ENCODE measurements around the gene BLCAP.
"Not testable (repeated sequence)": the region's sequence is repeated elsewhere in the genome, so short reads cannot be mapped to it uniquely, and the experiment has no call there.

BLCAP gene

DNA sequence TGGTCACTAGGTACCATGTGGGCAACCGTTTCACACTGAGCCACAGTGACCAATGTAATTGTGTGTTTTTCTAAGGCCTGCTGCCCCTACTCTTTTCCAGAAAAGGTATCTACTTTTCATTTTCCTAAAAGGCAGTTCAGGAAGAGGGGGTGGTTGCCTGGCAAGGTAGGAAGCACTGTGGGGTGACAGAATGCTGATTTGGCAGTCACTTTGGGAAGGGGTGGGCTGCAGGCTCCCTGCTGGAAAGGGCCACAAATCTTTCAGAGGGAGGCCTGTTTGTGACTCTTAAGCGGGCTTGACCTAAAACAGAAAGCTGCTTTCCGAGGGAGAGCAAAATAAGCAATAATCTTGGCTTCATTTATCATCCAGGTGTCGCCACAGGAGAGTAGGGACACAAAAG is 11.8 kb downstream of the BLCAP start:
- no peak for DNase-seq (ENCODE audit: low spot score)

GRCh38 chr20:37513779-37514359 is 13.8 kb downstream of the BLCAP start:
- DNase-seq (ENCODE audit: low spot score) = no peak

GRCh38 chr20:37511610-37512275 is 15.9 kb downstream of the BLCAP start:
- DNase-seq (ENCODE audit: low spot score) = no peak

DNA sequence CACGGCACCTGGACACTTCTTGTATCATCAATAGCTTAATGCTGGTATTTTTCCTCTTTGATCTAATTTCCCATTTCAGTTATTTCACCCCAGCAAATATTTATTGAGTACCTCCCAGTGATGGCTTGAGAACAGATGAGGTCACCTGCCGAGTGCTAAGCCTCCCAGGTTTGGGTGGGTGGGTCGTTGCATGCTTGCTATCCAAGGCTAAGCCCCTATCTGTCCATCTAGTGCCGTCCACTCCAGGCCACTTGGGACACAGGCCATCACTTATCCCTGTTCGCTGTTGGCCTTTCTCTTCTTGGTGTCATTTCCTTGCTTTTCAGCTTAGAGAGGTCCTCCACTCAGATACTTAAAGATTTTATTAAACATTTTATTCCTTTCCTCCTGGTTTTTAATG is 17.4 kb downstream of the BLCAP start:
- DNase-seq (ENCODE audit: low spot score) = no peak

- no peak for DNase-seq (ENCODE audit: low spot score)
Measured at GRCh38 chr20:37506152-37506725, 21.4 kb downstream of the BLCAP start.

GRCh38 chr20:37505263-37506151 is 22.2 kb downstream of the BLCAP start:
- DNase-seq (ENCODE audit: low spot score) = no peak

GRCh38 chr20:37504404-37505096 is 23.1 kb downstream of the BLCAP start:
- no peak for DNase-seq (ENCODE audit: low spot score)

GRCh38 chr20:37503256-37503927 is 24.3 kb downstream of the BLCAP start:
- DNase-seq (ENCODE audit: low spot score) = no peak

GRCh38 chr20:37502654-37503053 is 25.0 kb downstream of the BLCAP start:
- DNase-seq (ENCODE audit: low spot score) = no peak

DNA sequence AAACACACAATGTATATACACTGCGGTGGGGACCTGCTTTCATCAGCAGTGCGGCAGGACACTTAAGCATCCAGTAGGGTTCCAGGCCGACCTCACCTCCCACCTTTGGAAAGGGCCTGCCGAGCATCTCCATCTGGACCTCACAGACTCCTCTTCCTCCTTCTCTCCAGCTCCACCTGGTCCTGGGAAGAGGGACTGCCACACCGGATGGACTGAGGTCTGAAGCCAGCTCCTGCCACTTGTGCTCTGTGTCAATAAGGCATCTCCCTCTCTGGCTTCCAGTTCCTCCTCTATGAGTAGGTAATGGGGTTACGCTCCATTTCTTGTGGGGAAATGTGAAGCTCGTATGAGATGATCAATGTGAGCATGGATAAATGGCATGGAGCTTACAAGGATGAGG is 25.7 kb downstream of the BLCAP start:
- no peak for DNase-seq (ENCODE audit: low spot score)

DNA sequence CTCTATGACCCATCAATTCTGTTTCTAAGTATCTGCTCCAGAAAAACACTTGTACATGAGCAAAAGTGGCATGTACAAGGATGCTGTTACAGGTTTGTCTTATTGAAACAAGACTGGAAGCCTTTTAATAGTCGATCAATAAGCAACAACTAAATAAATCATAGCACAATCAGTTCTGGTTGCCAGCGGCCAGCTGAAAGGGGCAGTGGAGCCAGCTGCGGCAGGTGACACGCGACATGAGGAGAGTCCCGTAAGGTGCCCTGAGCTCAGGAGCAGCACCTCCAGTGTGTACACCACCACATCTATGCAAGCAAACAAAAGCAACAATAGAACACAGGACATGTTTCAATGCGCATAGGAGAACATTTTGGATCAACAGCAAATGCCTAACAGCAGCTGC is 27.4 kb downstream of the BLCAP start:
- no peak for DNase-seq (ENCODE audit: low spot score)

DNA sequence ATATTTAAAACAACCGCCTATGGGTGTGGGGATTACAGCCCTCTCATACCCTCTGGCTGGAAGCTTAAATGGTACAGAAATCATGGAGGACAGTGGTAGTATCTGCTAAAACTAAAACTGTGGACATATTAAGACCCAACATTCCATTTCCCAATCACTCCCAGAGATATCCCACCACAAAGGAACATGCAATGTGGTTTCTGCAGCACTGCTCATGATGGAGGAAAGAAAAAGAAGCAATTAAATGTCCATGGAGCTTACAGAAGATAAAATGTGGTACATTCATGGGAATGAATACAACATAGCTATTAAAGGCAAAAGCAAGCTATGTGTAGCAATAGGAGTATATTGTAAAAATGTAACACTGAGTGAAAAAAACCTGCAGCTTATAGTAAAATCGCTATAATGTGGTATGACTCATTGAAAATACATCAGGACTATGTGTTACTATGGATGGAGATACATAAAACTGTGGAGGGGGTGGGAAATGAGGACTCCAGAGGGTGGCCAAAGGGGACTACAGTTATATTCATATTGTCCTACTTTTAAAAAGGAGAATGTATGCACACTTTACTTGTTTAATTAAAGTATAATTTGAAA is 29.5 kb downstream of the BLCAP start:
- no peak for DNase-seq (ENCODE audit: low spot score)

GRCh38 chr20:37494796-37495195 is 32.9 kb downstream of the BLCAP start:
- no peak for DNase-seq (ENCODE audit: low spot score)

DNA sequence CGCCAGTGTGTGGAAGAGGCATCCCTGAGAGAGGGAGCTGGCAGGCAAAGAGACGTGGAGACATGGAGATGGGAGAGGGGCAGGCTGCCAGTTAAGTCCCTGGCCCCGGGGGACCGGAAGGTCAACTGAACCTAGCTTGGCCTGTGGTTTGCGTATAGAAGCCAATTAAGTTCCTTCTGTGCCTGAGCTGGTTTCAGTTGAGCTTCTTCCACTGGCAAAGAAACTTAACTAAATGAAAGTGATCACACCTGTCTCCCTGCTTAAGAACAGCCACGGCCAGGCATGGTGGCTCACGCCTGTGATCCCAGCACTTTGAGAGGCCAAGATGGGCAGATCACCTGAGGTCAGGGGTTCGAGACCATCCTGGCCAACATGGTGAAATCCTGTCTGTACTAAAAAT is 33.4 kb downstream of the BLCAP start:
- no peak for DNase-seq (ENCODE audit: low spot score)

DNA sequence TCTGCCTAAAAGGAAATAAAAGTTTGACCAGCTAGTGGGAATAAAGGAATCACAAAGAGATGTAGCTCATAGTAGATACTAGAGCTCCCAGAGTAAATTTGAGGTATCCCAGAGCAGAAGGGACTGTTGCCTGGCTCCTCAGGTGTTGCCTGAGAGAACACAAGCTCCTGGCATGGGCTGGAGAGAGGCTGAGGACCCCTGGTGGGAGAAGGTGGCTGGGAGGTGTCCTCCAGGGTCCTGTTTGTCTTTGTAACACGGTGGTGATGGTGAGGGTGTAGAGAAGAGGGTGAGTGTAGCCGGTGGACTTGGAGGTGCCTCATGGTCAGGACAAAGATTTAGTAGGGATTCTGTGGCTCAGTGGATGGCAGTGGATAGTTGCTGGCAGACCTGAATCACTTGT is 34.7 kb downstream of the BLCAP start:
- no peak for DNase-seq (ENCODE audit: low spot score)

DNA sequence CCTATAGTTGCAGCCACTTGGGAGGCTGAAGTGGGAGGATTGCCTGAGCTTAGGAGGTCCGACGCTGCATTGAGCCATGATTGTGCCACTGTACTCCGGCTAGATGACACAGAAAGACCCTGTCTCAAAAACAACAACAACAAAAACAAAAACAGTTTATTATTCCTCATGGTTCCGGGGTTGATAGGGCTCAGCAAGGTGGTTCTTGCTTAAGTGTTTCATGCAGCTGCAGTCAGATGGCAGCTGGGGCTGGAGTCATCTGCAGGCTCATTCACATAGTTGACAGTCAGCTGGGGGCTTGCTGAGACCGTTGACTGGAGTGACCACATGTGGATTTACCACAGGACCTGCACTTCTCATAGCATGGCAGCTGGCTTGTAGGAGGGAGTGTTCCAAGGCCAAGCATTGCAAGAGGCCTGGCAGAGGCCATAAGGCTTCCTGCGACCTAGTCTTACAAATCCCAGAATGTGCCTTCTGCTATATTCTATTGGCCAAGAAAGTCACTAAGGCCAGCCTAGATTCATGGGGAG is 35.5 kb downstream of the BLCAP start:
- no peak for DNase-seq (ENCODE audit: low spot score)

DNA sequence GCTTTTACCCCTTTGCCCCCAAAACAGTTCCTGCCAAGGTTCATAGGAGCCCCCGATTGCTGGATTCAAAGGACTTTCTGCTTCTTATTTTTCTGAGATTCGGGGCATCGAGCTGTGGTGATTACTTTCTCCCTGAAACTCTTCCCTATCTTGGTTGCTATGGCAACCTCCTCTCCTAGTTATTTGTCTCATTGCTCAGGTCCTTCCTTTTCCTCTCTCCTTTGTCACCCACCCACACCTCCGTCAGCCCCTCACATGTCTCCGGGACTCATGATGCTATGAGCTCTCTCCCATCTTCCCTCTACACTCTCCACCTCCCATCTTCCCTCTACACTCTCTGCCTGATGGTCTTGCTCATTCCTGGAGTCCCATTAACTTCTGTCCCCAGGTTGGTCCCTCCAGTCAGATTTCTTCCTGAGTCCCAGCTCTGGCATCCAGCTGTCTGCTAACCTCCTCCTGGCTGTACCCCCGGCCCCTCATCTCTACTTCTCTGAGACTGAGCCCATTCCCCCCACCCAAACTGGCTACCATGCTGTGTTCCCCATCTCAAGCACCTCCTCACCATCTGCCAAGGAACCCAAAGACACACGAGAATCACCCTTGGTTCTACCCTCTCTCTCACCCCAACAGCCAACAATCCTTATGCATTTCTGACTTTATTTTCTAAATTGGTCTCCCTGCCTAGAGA is 36.9 kb downstream of the BLCAP start:
- no peak for DNase-seq (ENCODE audit: low spot score)

GRCh38 chr20:37486209-37486608 is 41.5 kb downstream of the BLCAP start:
- not testable (repeated sequence) for DNase-seq (ENCODE audit: low spot score)

GRCh38 chr20:37484331-37484730 is 43.3 kb downstream of the BLCAP start:
- no peak for DNase-seq (ENCODE audit: low spot score)

DNA sequence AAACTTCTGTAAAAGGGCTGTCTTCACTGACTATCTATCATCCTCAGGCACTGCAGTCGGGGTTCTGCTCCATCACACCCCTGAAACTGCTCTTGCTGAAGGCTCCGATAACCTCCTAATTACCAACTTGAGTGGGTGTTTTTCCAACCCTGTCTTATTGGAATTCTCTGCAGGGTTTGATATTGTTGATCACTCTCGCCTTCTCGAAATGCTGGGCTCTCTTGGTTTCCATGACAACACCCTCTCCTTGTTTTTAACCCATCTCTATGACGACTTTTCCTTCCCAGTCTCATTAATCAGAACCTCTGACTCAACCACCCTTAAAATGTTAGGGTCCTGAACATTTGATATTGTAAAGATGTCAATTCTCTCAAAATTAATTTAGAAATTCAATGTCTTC is 46.1 kb downstream of the BLCAP start:
- DNase-seq (ENCODE audit: low spot score) = no peak
